Natural killer cell treated with Interleukin-12 subunit alpha and Interleukin-12 subunit beta and Interleukin-15 and Interleukin-18, amount 100 ng/mL, for 72 hours (primary cell): ENCODE data around the gene IGSF3. TPM values are rescaled to one million over a fixed set of nuclear protein-coding genes. Genes with fewer than 3 reads are reported as not detected.

Experiments
- ATAC-seq, 2 donors: fragments of 150-1000 bp; cut with Tn5 transposase in 1 of 2; sonication (Bioruptor Pico), chemical (Tn5 transposase) in 1 of 2; 2 replicates each; pipeline ENCODE4 v1.10.0; 2021
- DNase-seq: peaks from one replicate; pipeline ENCODE4 v3.0.0; 2022; ENCODE audit warnings: low spot score
- H3K27ac Mint-ChIP-seq, 2 donors: 1 replicate in 1 of 2; 2 replicates in 1 of 2; pipeline ENCODE4 v1.8.0; 2022; ENCODE audit warnings: mixed read lengths in 2 of 2, mild to moderate bottlenecking in 1 of 2, moderate library complexity in 1 of 2
- H3K27me3 Mint-ChIP-seq, 2 donors: 1 replicate in 1 of 2; 2 replicates in 1 of 2; pipeline ENCODE4 v1.8.0; 2022; ENCODE audit warnings: mixed read lengths in 2 of 2
- H3K36me3 Mint-ChIP-seq: one replicate; pipeline ENCODE4 v1.8.0; 2022; ENCODE audit warnings: mixed read lengths
- H3K4me1 Mint-ChIP-seq, 2 donors: 1 replicate in 1 of 2; 2 replicates in 1 of 2; pipeline ENCODE4 v1.8.0; 2022; ENCODE audit warnings: low read depth in 2 of 2, mixed read lengths in 2 of 2, mild to moderate bottlenecking in 1 of 2
- H3K4me3 Mint-ChIP-seq: one replicate; pipeline ENCODE4 v1.8.0; 2022; ENCODE audit warnings: mixed read lengths
- H3K9me3 Mint-ChIP-seq: 2 replicates; pipeline ENCODE4 v1.8.0; 2022; ENCODE audit warnings: mixed read lengths
- total RNA-seq, 2 donors: library from RNA; stranded (reverse); gene quantifications; one replicate each; pipeline ENCODE4 v1.2.3, GENCODE V29; 2022

The IGSF3 gene
- total RNA-seq, 2 donors from 2014 or later: 0.24 to 0.36 TPM

GRCh38 chr1:116560704-116561490 is 106.6 kb downstream of the IGSF3 start:
- DNase-seq (no peak), ATAC-seq (no peak)
- no peaks in the 10 kb centered on the region for H3K27me3 Mint-ChIP-seq
- H3K4me3 Mint-ChIP-seq: peak overlapping the region; percentile 59
- H3K27ac Mint-ChIP-seq: peak overlapping the region; percentile 75 to 79
- H3K4me1 Mint-ChIP-seq: peaks cover 73 to 86% of the 10 kb centered on the region in 2 donors
- peaks cover 9% of the 10 kb centered on the region for H3K9me3 Mint-ChIP-seq
- H3K36me3 Mint-ChIP-seq: peaks cover 28% of the 10 kb centered on the region

GRCh38 chr1:116559304-116559761 is 108.2 kb downstream of the IGSF3 start:
- peaks cover 16% of the 10 kb centered on the region for H3K36me3 Mint-ChIP-seq
- peak overlapping the region; percentile 57 for H3K4me3 Mint-ChIP-seq
- peaks cover 4% of the 10 kb centered on the region for H3K9me3 Mint-ChIP-seq
- no peak for DNase-seq
- peak overlapping the region; percentile 49 to 75 for H3K27ac Mint-ChIP-seq
- H3K27me3 Mint-ChIP-seq: no peaks in the 10 kb centered on the region
- H3K4me1 Mint-ChIP-seq: peaks cover 74 to 86% of the 10 kb centered on the region in 2 donors
- ATAC-seq: no peak

DNA sequence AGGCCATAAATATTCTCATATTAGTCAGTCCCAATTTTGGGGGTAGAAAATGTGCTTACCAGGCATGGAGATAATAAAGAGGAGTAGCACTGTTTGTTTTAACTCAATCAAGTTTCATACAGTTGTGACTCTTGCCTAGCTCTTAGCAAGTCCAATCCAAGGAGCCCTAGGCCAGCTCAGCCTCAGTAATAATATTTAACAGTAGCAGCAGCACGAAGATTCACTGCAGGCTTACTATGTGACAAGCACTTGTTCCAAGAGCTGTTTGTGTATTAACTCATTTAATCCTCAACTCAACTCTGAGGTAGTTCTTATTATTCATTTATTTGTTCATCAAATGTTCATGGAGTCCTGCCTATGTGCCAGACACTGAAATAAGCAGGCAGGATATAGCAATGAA is 109.0 kb downstream of the IGSF3 start:
- H3K4me1 Mint-ChIP-seq: peaks cover 72 to 85% of the 10 kb centered on the region in 2 donors
- H3K36me3 Mint-ChIP-seq: peaks cover 11% of the 10 kb centered on the region
- DNase-seq (no peak), ATAC-seq (no peak)
- peak overlapping the region; percentile 49 to 75 for H3K27ac Mint-ChIP-seq
- peak overlapping the region; percentile 57 for H3K4me3 Mint-ChIP-seq
- no peaks in the 10 kb centered on the region for H3K27me3 Mint-ChIP-seq
- H3K9me3 Mint-ChIP-seq: no peaks in the 10 kb centered on the region

DNA sequence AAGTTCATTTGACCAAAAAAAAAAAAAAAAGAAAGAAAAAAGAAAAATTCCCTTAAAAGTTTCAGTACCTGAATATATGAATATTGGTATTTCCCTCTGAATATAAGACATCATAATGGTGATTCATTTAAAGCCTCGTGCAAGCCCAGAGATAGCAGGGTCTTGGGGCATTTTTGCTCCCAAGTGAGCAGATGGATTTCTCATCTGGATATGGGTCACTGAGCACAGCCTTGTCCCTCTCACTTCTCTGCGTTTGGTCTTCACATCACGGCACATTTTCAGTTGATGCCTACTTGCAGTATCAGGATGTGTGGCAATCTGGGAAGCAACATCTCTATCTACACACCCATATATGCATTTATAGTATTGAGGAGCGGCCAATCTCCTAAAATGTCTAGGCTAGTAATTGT is 109.4 kb downstream of the IGSF3 start:
- Mint-ChIP-seq H3K27ac (peak overlapping the region; percentile 49 to 75), H3K36me3 (peaks cover 15% of the 10 kb centered on the region), H3K4me1 (peaks cover 72 to 89% of the 10 kb centered on the region in 2 donors), H3K4me3 (peak overlapping the region; percentile 57), H3K27me3 (no peaks in the 10 kb centered on the region), H3K9me3 (no peaks in the 10 kb centered on the region)
- DNase-seq (no peak), ATAC-seq (no peak)

DNA sequence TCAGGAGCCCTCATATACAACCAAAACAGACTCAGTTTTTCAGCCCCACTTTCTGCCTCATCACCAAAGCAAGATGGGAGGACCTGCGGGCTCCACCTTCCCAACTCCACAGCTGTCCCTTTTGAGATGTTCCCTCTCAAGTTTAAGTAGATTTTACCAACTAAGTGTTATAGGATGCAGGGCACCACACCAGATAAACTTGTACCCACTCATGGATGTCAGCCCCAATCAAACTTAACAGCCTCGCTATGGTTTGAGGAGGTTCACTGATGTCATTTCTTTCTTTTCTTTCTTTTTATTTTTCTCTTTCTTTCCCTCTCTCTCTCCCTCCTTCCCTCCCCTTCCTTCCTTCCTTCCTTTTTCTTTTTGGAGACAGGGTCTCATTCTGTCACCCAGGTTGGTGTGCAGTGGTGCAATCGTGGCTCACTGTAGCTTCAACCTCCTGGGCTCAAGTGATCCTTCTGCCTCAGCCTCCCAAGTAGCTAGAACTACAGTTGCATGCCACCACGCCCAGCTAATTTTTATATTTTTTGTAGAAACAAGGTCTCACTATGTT is 110.1 kb downstream of the IGSF3 start:
- no peak for ATAC-seq
- H3K27me3 Mint-ChIP-seq: no peaks in the 10 kb centered on the region
- H3K4me1 Mint-ChIP-seq: peaks cover 69 to 85% of the 10 kb centered on the region in 2 donors
- H3K9me3 Mint-ChIP-seq: no peaks in the 10 kb centered on the region
- no peak for DNase-seq
- H3K4me3 Mint-ChIP-seq: peak overlapping the region; percentile 57
- H3K27ac Mint-ChIP-seq: peak overlapping the region; percentile 49 to 75
- H3K36me3 Mint-ChIP-seq: peaks cover 8% of the 10 kb centered on the region

GRCh38 chr1:116556289-116557006 is 111.1 kb downstream of the IGSF3 start:
- ATAC-seq (peak; percentile 98 to 99), DNase-seq (peak; percentile 90)
- Mint-ChIP-seq H3K36me3 (peaks cover 7% of the 10 kb centered on the region), H3K9me3 (no peaks in the 10 kb centered on the region), H3K4me1 (peaks cover 67 to 86% of the 10 kb centered on the region in 2 donors), H3K27ac (peak overlapping the region; percentile 49 to 75), H3K27me3 (no peaks in the 10 kb centered on the region), H3K4me3 (peak overlapping the region; percentile 57)

DNA sequence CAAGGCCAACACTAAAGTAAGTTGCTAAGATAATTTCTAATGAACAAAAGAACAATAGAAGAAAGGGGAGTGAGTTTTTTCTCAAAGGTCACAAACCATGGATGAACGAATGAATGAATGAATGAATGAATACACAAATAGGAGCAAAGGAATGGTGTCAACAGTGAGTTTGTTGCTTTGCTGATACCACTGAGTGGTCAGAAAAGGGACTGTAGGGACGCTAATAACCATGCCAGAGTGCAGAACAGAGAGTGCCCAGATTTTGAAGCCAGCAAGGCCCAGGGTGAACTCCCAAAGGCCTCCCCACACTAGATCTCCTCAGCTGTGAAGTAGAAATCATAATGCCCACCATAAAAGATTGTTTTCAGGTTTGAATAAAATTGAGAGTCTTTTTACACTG is 112.6 kb downstream of the IGSF3 start:
- no peak for ATAC-seq
- H3K36me3 Mint-ChIP-seq: peaks cover 13% of the 10 kb centered on the region
- no peak for DNase-seq
- H3K9me3 Mint-ChIP-seq: no peaks in the 10 kb centered on the region
- H3K27me3 Mint-ChIP-seq: no peaks in the 10 kb centered on the region
- H3K4me3 Mint-ChIP-seq: peak overlapping the region; percentile 58
- H3K27ac Mint-ChIP-seq: peak overlapping the region; percentile 49 to 75
- peaks cover 67 to 84% of the 10 kb centered on the region in 2 donors for H3K4me1 Mint-ChIP-seq

GRCh38 chr1:116553386-116554115 is 114.0 kb downstream of the IGSF3 start:
- H3K4me1 Mint-ChIP-seq: peaks cover 64 to 80% of the 10 kb centered on the region in 2 donors
- no peaks in the 10 kb centered on the region for H3K9me3 Mint-ChIP-seq
- DNase-seq (no peak), ATAC-seq (no peak)
- H3K36me3 Mint-ChIP-seq: peaks cover 13% of the 10 kb centered on the region
- peak overlapping the region; percentile 32 to 76 for H3K27ac Mint-ChIP-seq
- H3K27me3 Mint-ChIP-seq: no peaks in the 10 kb centered on the region
- peak overlapping the region; percentile 42 for H3K4me3 Mint-ChIP-seq

GRCh38 chr1:116546354-116546977 is 121.1 kb downstream of the IGSF3 start:
- H3K9me3 Mint-ChIP-seq: no peaks in the 10 kb centered on the region
- ATAC-seq (no peak), DNase-seq (no peak)
- H3K36me3 Mint-ChIP-seq: peaks cover 44% of the 10 kb centered on the region
- H3K4me1 Mint-ChIP-seq: peaks cover 66 to 76% of the 10 kb centered on the region in 2 donors
- H3K4me3 Mint-ChIP-seq: no peak overlapping the region
- H3K27ac Mint-ChIP-seq: peak overlapping the region; percentile 94 to 98
- no peaks in the 10 kb centered on the region for H3K27me3 Mint-ChIP-seq

DNA sequence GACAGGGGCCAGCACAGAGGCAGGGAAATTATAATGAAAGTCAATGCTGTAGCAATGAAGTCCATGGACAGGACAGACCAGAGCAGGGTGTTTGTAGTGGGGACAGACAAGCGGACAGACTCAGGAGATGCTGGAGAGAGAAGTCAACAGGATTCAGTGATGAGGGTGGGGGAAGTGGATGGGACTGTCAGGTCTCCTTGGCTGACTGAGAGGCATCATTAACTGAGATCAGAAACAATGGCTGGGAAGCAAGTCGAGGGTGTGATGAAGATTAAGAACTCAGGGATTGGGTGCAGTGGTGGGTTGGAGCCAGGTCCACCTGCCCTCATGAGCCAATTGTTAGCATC is 122.2 kb downstream of the IGSF3 start:
- peaks cover 64 to 73% of the 10 kb centered on the region in 2 donors for H3K4me1 Mint-ChIP-seq
- H3K27ac Mint-ChIP-seq: peak overlapping the region; percentile 94 to 98
- H3K9me3 Mint-ChIP-seq: no peaks in the 10 kb centered on the region
- ATAC-seq: peak in 1 of 2 donors; percentile 53
- H3K27me3 Mint-ChIP-seq: no peaks in the 10 kb centered on the region
- DNase-seq: no peak
- peaks cover 47% of the 10 kb centered on the region for H3K36me3 Mint-ChIP-seq
- H3K4me3 Mint-ChIP-seq: peak overlapping the region; percentile 80

DNA sequence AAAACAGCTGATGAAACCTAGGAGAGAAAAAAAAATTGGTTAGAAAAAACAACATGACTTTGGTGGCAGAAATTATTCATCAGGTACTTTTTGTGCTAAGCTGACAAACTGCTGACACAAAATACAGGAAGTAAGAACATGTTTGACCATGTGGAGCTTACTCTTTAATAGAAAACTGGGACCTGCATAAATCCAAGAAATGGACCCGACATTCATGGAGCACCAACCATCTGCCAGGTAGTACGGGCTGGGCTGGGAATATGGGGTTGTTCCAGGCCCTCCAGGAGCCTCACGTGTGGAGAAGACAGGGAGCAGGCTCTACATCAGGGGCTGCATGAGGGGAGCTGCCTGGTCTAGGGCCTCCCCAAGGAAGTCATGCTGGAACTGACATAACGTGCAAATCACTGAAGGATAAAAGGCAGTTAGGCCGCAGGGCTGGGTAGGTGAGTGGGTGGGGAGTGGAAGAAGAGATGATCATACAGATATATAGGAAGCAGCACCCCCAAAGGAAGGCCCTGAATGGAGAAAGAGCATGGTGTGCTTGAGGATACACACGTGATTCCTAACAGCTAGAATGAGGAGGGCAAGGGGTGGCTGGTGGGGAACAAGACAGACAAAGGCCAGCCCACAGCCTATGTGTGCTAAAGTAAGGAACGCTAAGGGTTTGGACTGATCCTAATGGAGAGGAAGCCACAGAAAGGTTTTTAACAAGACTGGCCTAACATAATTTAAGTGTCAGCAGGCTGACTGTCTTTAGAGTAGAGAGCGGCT is 122.8 kb downstream of the IGSF3 start:
- H3K9me3 Mint-ChIP-seq: no peaks in the 10 kb centered on the region
- peaks cover 66 to 76% of the 10 kb centered on the region in 2 donors for H3K4me1 Mint-ChIP-seq
- H3K27ac Mint-ChIP-seq: peak overlapping the region; percentile 94 to 98
- peak overlapping the region; percentile 80 for H3K4me3 Mint-ChIP-seq
- no peak for DNase-seq
- H3K36me3 Mint-ChIP-seq: peaks cover 47% of the 10 kb centered on the region
- peak; percentile 56 to 65 for ATAC-seq
- no peaks in the 10 kb centered on the region for H3K27me3 Mint-ChIP-seq

- ATAC-seq (peak in 1 of 2 donors; percentile 63), DNase-seq (no peak)
- no peaks in the 10 kb centered on the region for H3K9me3 Mint-ChIP-seq
- peak overlapping the region; percentile 77 for H3K4me3 Mint-ChIP-seq
- peak overlapping the region; percentile 73 to 98 for H3K27ac Mint-ChIP-seq
- peaks cover 60% of the 10 kb centered on the region for H3K36me3 Mint-ChIP-seq
- H3K27me3 Mint-ChIP-seq: no peaks in the 10 kb centered on the region
- H3K4me1 Mint-ChIP-seq: peaks cover 66 to 76% of the 10 kb centered on the region in 2 donors
Measured at GRCh38 chr1:116540088-116540487, 127.4 kb downstream of the IGSF3 start.
